SK-N-SH (cell line): ENCODE measurements around the gene TPD52L1. TPM values are rescaled to one million over a fixed set of nuclear protein-coding genes. Genes with fewer than 3 reads are reported as not detected.

Source experiments
- CTCF ChIA-PET: fragments of 300-600, 350-600 bp; formaldehyde crosslinking; extraction: SDS; loops from one replicate; lab custom pipeline; 2021; lab: Yijun Ruan, JAX
- POLR2A ChIA-PET: fragments of 350-600 bp; sonication (Branson Sonifier 250); formaldehyde crosslinking; extraction: SDS; loops from one replicate; lab custom pipeline; 2020; ENCODE audit warnings: antibody characterized with exemption, inconsistent platforms; lab: Yijun Ruan, JAX
- DNase-seq: peaks from one replicate; pipeline ENCODE4 v3.0.0; 2012
- H2AFZ ChIP-seq: fragments of 200-600 bp; sonication (generic); 2 replicates; pipeline ENCODE4 v1.8.1; 2016; ENCODE audit warnings: antibody characterized with exemption, mild to moderate bottlenecking, low read depth
- H3F3A ChIP-seq: fragments of 200-600 bp; sonication (generic); replicated peaks from 2 replicates; pipeline ENCODE3; 2016; ENCODE audit warnings: antibody characterized with exemption, mild to moderate bottlenecking; ENCODE audit not compliant: insufficient read depth
- H3K27ac ChIP-seq, 2 experiments: fragments of 200-500 bp in 1 of 2; fragments of 200-600 bp in 1 of 2; sonication (Bioruptor generic) in 1 of 2; sonication (generic), shearing (Covaris generic) in 1 of 2; 2 replicates each; pipeline versions ENCODE4 v1.5.1 to v1.6.1; 2014 to 2016; ENCODE audit warnings: low read depth in 2 of 2, inconsistent platforms in 1 of 2, low read length in 1 of 2, mild to moderate bottlenecking in 1 of 2, mixed read lengths in 1 of 2
- H3K27me3 ChIP-seq: fragments of 200-600 bp; sonication (generic), shearing (Covaris generic); 2 replicates; pipeline ENCODE4 v1.6.1; 2016; ENCODE audit warnings: mixed run types; ENCODE audit not compliant: insufficient read depth
- H3K36me3 ChIP-seq, 2 experiments: fragments of 200-500 bp in 1 of 2; fragments of 200-600 bp in 1 of 2; sonication (Bioruptor generic) in 1 of 2; sonication (generic) in 1 of 2; replicated peaks in 1 of 2; 2 replicates each; pipeline versions ENCODE3 to v1.5.1; 2014 to 2016; ENCODE audit warnings: low read length in 1 of 2, mild to moderate bottlenecking in 1 of 2; ENCODE audit not compliant: insufficient read depth in 2 of 2, control insufficient read depth in 1 of 2
- H3K4me1 ChIP-seq, 2 experiments: fragments of 200-500 bp in 1 of 2; fragments of 200-600 bp in 1 of 2; sonication (Bioruptor generic) in 1 of 2; sonication (generic), shearing (Covaris generic) in 1 of 2; 2 replicates each; pipeline versions ENCODE4 v1.5.1 to v1.6.1; 2014 to 2016; ENCODE audit warnings: low read depth in 1 of 2, low read length in 1 of 2, mixed run types in 1 of 2; ENCODE audit not compliant: insufficient read depth in 2 of 2, control insufficient read depth in 1 of 2
- H3K4me2 ChIP-seq: fragments of 200-600 bp; sonication (generic), shearing (Covaris generic); 2 replicates; pipeline ENCODE4 v1.6.1; 2017; ENCODE audit warnings: mixed run types
- H3K4me3 ChIP-seq, 2 experiments: fragments of 200-500 bp in 1 of 2; fragments of 200-600 bp in 1 of 2; sonication (Bioruptor generic) in 1 of 2; sonication (generic), shearing (Covaris generic) in 1 of 2; 2 replicates each; pipeline versions ENCODE4 v1.5.1 to v1.8.1; 2014 to 2016; ENCODE audit warnings: low read depth in 2 of 2, inconsistent platforms in 1 of 2, low read length in 1 of 2, mild to moderate bottlenecking in 1 of 2, mixed read lengths in 1 of 2, moderate library complexity in 1 of 2
- H3K79me2 ChIP-seq: fragments of 200-600 bp; sonication (generic); 2 replicates; pipeline ENCODE4 v1.8.1; 2017; ENCODE audit warnings: mild to moderate bottlenecking; ENCODE audit not compliant: insufficient read depth
- H3K9ac ChIP-seq: fragments of 200-600 bp; sonication (generic); 2 replicates; pipeline ENCODE4 v1.6.1; 2017; ENCODE audit warnings: mixed run types
- H3K9me2 ChIP-seq: fragments of 200-600 bp; sonication (generic); 2 replicates; pipeline ENCODE4 v1.6.1; 2017; ENCODE audit warnings: mixed run types
- H3K9me3 ChIP-seq: fragments of 200-600 bp; sonication (generic); 2 replicates; pipeline ENCODE4 v1.6.1; 2017; ENCODE audit warnings: mixed run types, mild to moderate bottlenecking, moderate library complexity
- H4K20me1 ChIP-seq: fragments of 200-600 bp; sonication (generic); 2 replicates; pipeline ENCODE4 v1.6.1; 2017; ENCODE audit warnings: mild to moderate bottlenecking, mixed run types; ENCODE audit not compliant: insufficient read depth
- CHD2 ChIP-seq: fragments of 150-350 bp; IDR thresholded peaks from 2 replicates; pipeline ENCODE4 v1.6.1; 2018; ENCODE audit warnings: low read length; ENCODE audit not compliant: partially characterized antibody
- CTCF ChIP-seq: fragments of 200-600 bp; sonication (generic); IDR thresholded peaks from 2 replicates; pipeline ENCODE4 v1.6.1; 2017; ENCODE audit warnings: antibody characterized with exemption, mild to moderate bottlenecking, moderate library complexity
- ELF1 ChIP-seq: IDR thresholded peaks from 2 replicates; pipeline ENCODE4 v1.4.0; 2012
- EZH2phosphoT487 ChIP-seq: fragments of 200-600 bp; sonication (generic); IDR thresholded peaks from 2 replicates; pipeline ENCODE4 v1.6.1; 2017; ENCODE audit warnings: low read depth, mixed run types, mild to moderate bottlenecking, antibody characterized with exemption, moderate library complexity, borderline replicate concordance
- FOXJ3 ChIP-seq: sonication (generic); formaldehyde crosslinking; IDR thresholded peaks from 2 replicates; pipeline ENCODE4 v1.5.1; 2020; ENCODE audit warnings: mild to moderate bottlenecking, missing genetic modification reagents
- FOXM1 ChIP-seq: IDR thresholded peaks from 2 replicates; pipeline ENCODE4 v1.4.0; 2012; ENCODE audit warnings: low read depth, mild to moderate bottlenecking
- GABPA ChIP-seq: IDR thresholded peaks from 2 replicates; pipeline ENCODE4 v1.4.0; 2012; ENCODE audit warnings: low read depth, mild to moderate bottlenecking
- GATA2 ChIP-seq: sonication (generic); formaldehyde crosslinking; IDR thresholded peaks from 2 replicates; pipeline ENCODE4 v1.5.0; 2020; ENCODE audit warnings: mild to moderate bottlenecking, missing genetic modification reagents
- MXI1 ChIP-seq: IDR thresholded peaks from 2 replicates; pipeline ENCODE4 v1.6.1; 2012; ENCODE audit warnings: mild to moderate bottlenecking, low read depth, low read length, improper control_type of control experiment
- NFIC ChIP-seq: IDR thresholded peaks from 2 replicates; pipeline ENCODE4 v1.4.0; 2012; ENCODE audit warnings: borderline replicate concordance
- RCOR1 ChIP-seq: fragments of 150-350 bp; IDR thresholded peaks from 2 replicates; pipeline ENCODE4 v1.6.1; 2017; ENCODE audit warnings: antibody characterized with exemption, low read length
- RXRA ChIP-seq: IDR thresholded peaks from 2 replicates; pipeline ENCODE4 v1.4.0; 2012; ENCODE audit warnings: low read depth, mild to moderate bottlenecking, borderline replicate concordance
- SMC3 ChIP-seq: IDR thresholded peaks from 2 replicates; pipeline ENCODE4 v1.6.1; 2012; ENCODE audit warnings: low read depth, low read length, improper control_type of control experiment
- TEAD4 ChIP-seq: IDR thresholded peaks from 2 replicates; pipeline ENCODE4 v1.4.0; 2012; ENCODE audit warnings: mild to moderate bottlenecking, borderline replicate concordance; ENCODE audit not compliant: insufficient read depth
- YY1 ChIP-seq: IDR thresholded peaks from 2 replicates; pipeline ENCODE4 v1.4.0; 2012; ENCODE audit warnings: low read depth, mild to moderate bottlenecking
- WGBS: methylation state at CpG from one replicate; pipeline ENCODE4 v1.1.6; 2017; ENCODE audit warnings: low lambda C conversion rate; 5-methylcytosine and 5-hydroxymethylcytosine counted together
- polyA plus RNA-seq, 3 experiments: library from polyadenylated mRNA; depleted of rRNA; stranded (reverse); fragments of >200 nt; gene quantifications; 2 replicates each; pipeline ENCODE4 v1.2.3, GENCODE V29; 2012
- TF ChIP-seq, protein P1 (sequence below): IDR thresholded peaks from 2 replicates; pipeline ENCODE4 v1.4.0; 2012; ENCODE audit warnings: low read depth
- TF ChIP-seq, protein P2 (sequence below): IDR thresholded peaks from 2 replicates; pipeline ENCODE4 v1.6.1; 2012; ENCODE audit warnings: mild to moderate bottlenecking, low read depth, low read length, moderate library complexity
- TF ChIP-seq, protein P3 (sequence below): fragments of 150-350 bp; IDR thresholded peaks from 2 replicates; pipeline ENCODE4 v1.6.1; 2017; ENCODE audit warnings: antibody characterized with exemption, low read length, low read depth, borderline replicate concordance

Gene TPD52L1
- polyA plus RNA-seq, 1 of the 3 experiments (the other 2 are of a cell fraction), result 0.13 TPM

GRCh38 chr6:125111219-125111983, 42.2 kb upstream of the TPD52L1 start:
- Histone ChIP-seq H3K4me3 (no peak overlapping the region), H2AFZ (no peak overlapping the region), H3K4me1 (no peaks in the 10 kb centered on the region), H3K9ac (no peak overlapping the region), H3F3A (no peaks in the 10 kb centered on the region), H3K9me2 (no peaks in the 10 kb centered on the region), H3K36me3 (no peaks in the 10 kb centered on the region), H4K20me1 (no peaks in the 10 kb centered on the region), H3K27me3 (no peaks in the 10 kb centered on the region), H3K4me2 (no peak overlapping the region), H3K79me2 (no peaks in the 10 kb centered on the region), H3K9me3 (0 out of 2 replicates have a peak, but pooled peaks cover 9% of the 10 kb centered on the region), H3K27ac (no peak overlapping the region)
- no peak for DNase-seq
- POLR2A ChIA-PET, result no interaction called here
- CTCF ChIA-PET, result interaction anchor here (1.3 kb wide), 1 partner anchor 241 kb away, joined by 6 read pairs; no protein-coding TSS in a partner anchor
- WGBS, result 21% methylated on average over 4 of the region's 4 CpGs
- no peak for TF ChIP-seq GABPA
- TF ChIP-seq, protein P1, sequence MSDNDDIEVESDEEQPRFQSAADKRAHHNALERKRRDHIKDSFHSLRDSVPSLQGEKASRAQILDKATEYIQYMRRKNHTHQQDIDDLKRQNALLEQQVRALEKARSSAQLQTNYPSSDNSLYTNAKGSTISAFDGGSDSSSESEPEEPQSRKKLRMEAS, result no peak
- no peak for TF ChIP-seq RXRA
- no peak for TF ChIP-seq ELF1
- TF ChIP-seq GATA2 (CRISPR knock-in tag), result no peak
- TF ChIP-seq NFIC, result no peak
- TF ChIP-seq SMC3, result no peak
- no peak for TF ChIP-seq RCOR1
- TF ChIP-seq EZH2phosphoT487, result no peak
- TF ChIP-seq, protein P2, sequence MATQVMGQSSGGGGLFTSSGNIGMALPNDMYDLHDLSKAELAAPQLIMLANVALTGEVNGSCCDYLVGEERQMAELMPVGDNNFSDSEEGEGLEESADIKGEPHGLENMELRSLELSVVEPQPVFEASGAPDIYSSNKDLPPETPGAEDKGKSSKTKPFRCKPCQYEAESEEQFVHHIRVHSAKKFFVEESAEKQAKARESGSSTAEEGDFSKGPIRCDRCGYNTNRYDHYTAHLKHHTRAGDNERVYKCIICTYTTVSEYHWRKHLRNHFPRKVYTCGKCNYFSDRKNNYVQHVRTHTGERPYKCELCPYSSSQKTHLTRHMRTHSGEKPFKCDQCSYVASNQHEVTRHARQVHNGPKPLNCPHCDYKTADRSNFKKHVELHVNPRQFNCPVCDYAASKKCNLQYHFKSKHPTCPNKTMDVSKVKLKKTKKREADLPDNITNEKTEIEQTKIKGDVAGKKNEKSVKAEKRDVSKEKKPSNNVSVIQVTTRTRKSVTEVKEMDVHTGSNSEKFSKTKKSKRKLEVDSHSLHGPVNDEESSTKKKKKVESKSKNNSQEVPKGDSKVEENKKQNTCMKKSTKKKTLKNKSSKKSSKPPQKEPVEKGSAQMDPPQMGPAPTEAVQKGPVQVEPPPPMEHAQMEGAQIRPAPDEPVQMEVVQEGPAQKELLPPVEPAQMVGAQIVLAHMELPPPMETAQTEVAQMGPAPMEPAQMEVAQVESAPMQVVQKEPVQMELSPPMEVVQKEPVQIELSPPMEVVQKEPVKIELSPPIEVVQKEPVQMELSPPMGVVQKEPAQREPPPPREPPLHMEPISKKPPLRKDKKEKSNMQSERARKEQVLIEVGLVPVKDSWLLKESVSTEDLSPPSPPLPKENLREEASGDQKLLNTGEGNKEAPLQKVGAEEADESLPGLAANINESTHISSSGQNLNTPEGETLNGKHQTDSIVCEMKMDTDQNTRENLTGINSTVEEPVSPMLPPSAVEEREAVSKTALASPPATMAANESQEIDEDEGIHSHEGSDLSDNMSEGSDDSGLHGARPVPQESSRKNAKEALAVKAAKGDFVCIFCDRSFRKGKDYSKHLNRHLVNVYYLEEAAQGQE, result no peak
- TF ChIP-seq TEAD4, result no peak
- no peak for TF ChIP-seq YY1
- TF ChIP-seq, protein P3, sequence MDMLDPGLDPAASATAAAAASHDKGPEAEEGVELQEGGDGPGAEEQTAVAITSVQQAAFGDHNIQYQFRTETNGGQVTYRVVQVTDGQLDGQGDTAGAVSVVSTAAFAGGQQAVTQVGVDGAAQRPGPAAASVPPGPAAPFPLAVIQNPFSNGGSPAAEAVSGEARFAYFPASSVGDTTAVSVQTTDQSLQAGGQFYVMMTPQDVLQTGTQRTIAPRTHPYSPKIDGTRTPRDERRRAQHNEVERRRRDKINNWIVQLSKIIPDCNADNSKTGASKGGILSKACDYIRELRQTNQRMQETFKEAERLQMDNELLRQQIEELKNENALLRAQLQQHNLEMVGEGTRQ, result no peak
- no peak for TF ChIP-seq FOXM1
- no peak for TF ChIP-seq CTCF
- TF ChIP-seq FOXJ3 (CRISPR knock-in tag), result no peak
- no peak for TF ChIP-seq MXI1
- no peak for TF ChIP-seq CHD2
